C1 segment of cervical spinal cord (tissue), 14 donors: ENCODE data around the gene ARHGAP10.
"Not testable (repeated sequence)": the region's sequence is repeated elsewhere in the genome, so short reads cannot be mapped to it uniquely, and the experiment has no call there.

Experiments used
- DNase-seq, 14 donors: peaks; one replicate each; lab custom pipeline; 2025; lab: John Stamatoyannopoulos, UW

Gene ARHGAP10

GRCh38 chr4:147901388-147901787 is 169.5 kb downstream of the ARHGAP10 start:
- DNase-seq = no peak

- DNase-seq = no peak
Measured at GRCh38 chr4:147901916-147902315, 170.0 kb downstream of the ARHGAP10 start.

GRCh38 chr4:147909225-147909624 is 177.3 kb downstream of the ARHGAP10 start:
- no peak for DNase-seq

GRCh38 chr4:147910315-147910714 is 178.4 kb downstream of the ARHGAP10 start:
- DNase-seq = no peak

- not testable (repeated sequence) for DNase-seq
Measured at GRCh38 chr4:147912106-147912505, 180.2 kb downstream of the ARHGAP10 start.

GRCh38 chr4:147913137-147913536 is 181.2 kb downstream of the ARHGAP10 start:
- no peak for DNase-seq

- no peak for DNase-seq
Measured at GRCh38 chr4:147916351-147916750, 184.5 kb downstream of the ARHGAP10 start.

GRCh38 chr4:147923381-147923780 is 191.5 kb downstream of the ARHGAP10 start:
- DNase-seq = no peak

GRCh38 chr4:147923854-147924253 is 192.0 kb downstream of the ARHGAP10 start:
- no peak for DNase-seq

GRCh38 chr4:147924604-147925412 is 192.9 kb downstream of the ARHGAP10 start:
- DNase-seq = peak in 1 of 14 donors; percentile 8

- no peak for DNase-seq
Measured at GRCh38 chr4:147927377-147928137, 195.7 kb downstream of the ARHGAP10 start.

- DNase-seq = no peak
Measured at GRCh38 chr4:147928400-147928799, 196.5 kb downstream of the ARHGAP10 start.

GRCh38 chr4:147929746-147930145 is 197.9 kb downstream of the ARHGAP10 start:
- DNase-seq = no peak

- DNase-seq = peak in 1 of 14 donors; percentile 79
Measured at GRCh38 chr4:147933316-147933715, 201.4 kb downstream of the ARHGAP10 start.

- DNase-seq = no peak
Measured at GRCh38 chr4:147933779-147934178, 201.9 kb downstream of the ARHGAP10 start.

- DNase-seq = no peak
Measured at GRCh38 chr4:147938496-147938895, 206.6 kb downstream of the ARHGAP10 start.

GRCh38 chr4:147940171-147940570 is 208.3 kb downstream of the ARHGAP10 start:
- DNase-seq = peak in 4 of 14 donors; percentile 7 to 99 (median 16)

GRCh38 chr4:147941373-147941772 is 209.5 kb downstream of the ARHGAP10 start:
- DNase-seq = peak in 1 of 14 donors; percentile 7

GRCh38 chr4:147942729-147943128 is 210.8 kb downstream of the ARHGAP10 start:
- no peak for DNase-seq

GRCh38 chr4:147943159-147943638 is 211.3 kb downstream of the ARHGAP10 start:
- no peak for DNase-seq

- DNase-seq = no peak
Measured at GRCh38 chr4:147944249-147944648, 212.4 kb downstream of the ARHGAP10 start.

GRCh38 chr4:147944670-147945260 is 212.9 kb downstream of the ARHGAP10 start:
- DNase-seq = no peak
